Parathyroid adenoma (tissue), 2 donors: ENCODE data around the gene FAH.

Source experiments
- H2AFZ ChIP-seq: fragments of 300-600 bp; sonication (generic); one replicate; pipeline ENCODE4 v1.7.0; 2017; ENCODE audit warnings: antibody characterized with exemption, mild to moderate bottlenecking
- H3K27ac ChIP-seq: fragments of 300-600 bp; sonication (generic); one replicate; pipeline ENCODE4 v1.7.0; 2017
- H3K27me3 ChIP-seq: fragments of 300-600 bp; sonication (generic); one replicate; pipeline ENCODE4 v1.7.0; 2017; ENCODE audit warnings: low read length; ENCODE audit not compliant: control insufficient read depth, insufficient read depth
- H3K36me3 ChIP-seq: fragments of 300-600 bp; sonication (generic); one replicate; pipeline ENCODE4 v1.7.0; 2017; ENCODE audit warnings: low read length; ENCODE audit not compliant: control insufficient read depth, insufficient read depth
- H3K4me1 ChIP-seq: fragments of 300-600 bp; sonication (generic); one replicate; pipeline ENCODE4 v1.7.0; 2017; ENCODE audit warnings: control low read depth
- H3K4me2 ChIP-seq: fragments of 300-600 bp; sonication (generic); one replicate; pipeline ENCODE4 v1.7.0; 2017; ENCODE audit warnings: low read length
- H3K4me3 ChIP-seq: fragments of 300-600 bp; sonication (generic); one replicate; pipeline ENCODE4 v1.7.0; 2017; ENCODE audit warnings: low read depth, low read length
- H3K79me2 ChIP-seq: fragments of 300-600 bp; sonication (generic); one replicate; pipeline ENCODE4 v1.7.0; 2017; ENCODE audit warnings: control low read depth
- H3K9ac ChIP-seq: fragments of 300-600 bp; sonication (generic); one replicate; pipeline ENCODE4 v1.7.0; 2017; ENCODE audit warnings: mild to moderate bottlenecking
- H3K9me3 ChIP-seq: fragments of 300-600 bp; sonication (generic); one replicate; pipeline ENCODE4 v1.7.0; 2017; ENCODE audit warnings: low read length; ENCODE audit not compliant: control insufficient read depth
- CTCF ChIP-seq: fragments of 300-600 bp; sonication (generic); IDR thresholded peaks from one replicate; pipeline ENCODE4 v1.7.0; 2017; ENCODE audit warnings: antibody characterized with exemption, mild to moderate bottlenecking
- donor health status: primary hyperparathyroidism.

The FAH gene

DNA sequence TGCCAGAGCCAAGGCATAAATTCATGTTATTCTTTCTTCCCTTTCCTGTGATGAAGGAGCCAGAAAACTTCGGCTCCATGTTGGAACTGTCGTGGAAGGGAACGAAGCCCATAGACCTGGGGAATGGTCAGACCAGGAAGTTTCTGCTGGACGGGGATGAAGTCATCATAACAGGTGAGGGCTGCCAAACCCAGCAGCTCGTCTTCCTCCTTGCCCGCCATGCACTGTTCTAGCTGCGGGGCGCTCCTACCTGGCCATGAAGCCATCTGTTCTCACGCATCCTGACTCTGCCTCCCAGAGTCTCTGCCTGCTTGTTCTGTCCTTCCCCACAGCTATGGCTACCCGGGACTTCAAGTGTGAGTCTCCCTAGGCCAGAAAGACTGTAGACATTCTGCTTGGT, 28.2 kb downstream of the FAH start:
- TF ChIP-seq CTCF: no peak
- H3K27ac ChIP-seq: no peak overlapping the region
- H3K4me2 ChIP-seq: no peak overlapping the region
- H3K4me1 ChIP-seq: no peaks in the 10 kb centered on the region
- H3K27me3 ChIP-seq: no peaks in the 10 kb centered on the region
- no peaks in the 10 kb centered on the region for H3K9me3 ChIP-seq
- no peaks in the 10 kb centered on the region for H3K79me2 ChIP-seq
- no peak overlapping the region for H3K9ac ChIP-seq
- H2AFZ ChIP-seq: no peak overlapping the region
- H3K36me3 ChIP-seq: no peaks in the 10 kb centered on the region
- no peak overlapping the region for H3K4me3 ChIP-seq

- no peak overlapping the region for H3K4me3 ChIP-seq
- H3K4me1 ChIP-seq: no peaks in the 10 kb centered on the region
- H3K4me2 ChIP-seq: no peak overlapping the region
- no peaks in the 10 kb centered on the region for H3K27me3 ChIP-seq
- no peaks in the 10 kb centered on the region for H3K9me3 ChIP-seq
- no peak overlapping the region for H3K9ac ChIP-seq
- no peak for TF ChIP-seq CTCF
- no peak overlapping the region for H3K27ac ChIP-seq
- H3K79me2 ChIP-seq: no peaks in the 10 kb centered on the region
- no peak overlapping the region for H2AFZ ChIP-seq
- H3K36me3 ChIP-seq: no peaks in the 10 kb centered on the region
Observed at GRCh38 chr15:80182611-80183261, 29.9 kb downstream of the FAH start.

DNA sequence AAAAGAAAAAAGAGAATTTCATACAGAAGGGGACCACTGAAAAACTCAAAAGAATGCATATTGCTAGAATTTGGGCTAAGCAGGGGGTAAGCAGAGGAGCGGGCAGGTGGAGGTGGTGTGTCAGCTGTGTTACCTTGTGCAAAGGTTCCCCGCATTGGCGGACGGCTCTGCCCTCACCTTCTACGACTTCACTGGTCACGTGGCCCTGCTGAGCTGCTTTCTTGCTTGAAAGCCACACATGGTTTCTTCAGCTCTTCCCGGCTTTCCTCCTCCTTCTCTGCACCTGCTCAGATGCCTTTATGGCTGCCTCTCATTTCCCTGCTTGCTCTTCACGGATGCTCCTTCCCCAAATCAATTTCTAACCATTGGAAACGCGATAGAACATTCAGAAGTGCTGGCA, 30.5 kb downstream of the FAH start:
- H3K79me2 ChIP-seq: no peaks in the 10 kb centered on the region
- no peaks in the 10 kb centered on the region for H3K27me3 ChIP-seq
- no peak overlapping the region for H2AFZ ChIP-seq
- no peak overlapping the region for H3K27ac ChIP-seq
- no peaks in the 10 kb centered on the region for H3K36me3 ChIP-seq
- no peaks in the 10 kb centered on the region for H3K9me3 ChIP-seq
- H3K9ac ChIP-seq: no peak overlapping the region
- H3K4me1 ChIP-seq: no peaks in the 10 kb centered on the region
- no peak overlapping the region for H3K4me3 ChIP-seq
- no peak overlapping the region for H3K4me2 ChIP-seq
- no peak for TF ChIP-seq CTCF

GRCh38 chr15:80183886-80184285, 31.1 kb downstream of the FAH start:
- no peak overlapping the region for H3K27ac ChIP-seq
- H3K36me3 ChIP-seq: no peaks in the 10 kb centered on the region
- H3K9ac ChIP-seq: no peak overlapping the region
- H3K9me3 ChIP-seq: no peaks in the 10 kb centered on the region
- no peak overlapping the region for H2AFZ ChIP-seq
- H3K79me2 ChIP-seq: no peaks in the 10 kb centered on the region
- no peak overlapping the region for H3K4me3 ChIP-seq
- no peak for TF ChIP-seq CTCF
- no peaks in the 10 kb centered on the region for H3K4me1 ChIP-seq
- H3K27me3 ChIP-seq: no peaks in the 10 kb centered on the region
- no peak overlapping the region for H3K4me2 ChIP-seq

GRCh38 chr15:80184554-80184953, 31.8 kb downstream of the FAH start:
- Histone ChIP-seq H3K9me3 (no peaks in the 10 kb centered on the region), H2AFZ (no peak overlapping the region), H3K36me3 (no peaks in the 10 kb centered on the region), H3K79me2 (no peaks in the 10 kb centered on the region), H3K4me2 (no peak overlapping the region), H3K4me3 (no peak overlapping the region), H3K9ac (no peak overlapping the region), H3K4me1 (no peaks in the 10 kb centered on the region), H3K27me3 (no peaks in the 10 kb centered on the region), H3K27ac (no peak overlapping the region)
- TF ChIP-seq CTCF: no peak
